K562 (cell line): Measurements from ENCODE around the gene CHAC1. TPM values are rescaled to one million over a fixed set of nuclear protein-coding genes. Genes with fewer than 3 reads are reported as not detected.

Experiments used
- ATAC-seq: fragments of 200-7000 bp; cut with Tn5 transposase; 3 replicates; pipeline ENCODE4 v1.9.1; 2020; ENCODE audit warnings: moderate library complexity
- BruUV-seq: library from RNA; stranded (reverse); fragments of 400-500 nt; replicated peaks from 2 replicates; lab custom pipeline; 2021; lab: Mats Ljungman, UMichigan
- CTCF ChIA-PET: fragments of 300-600 bp; formaldehyde crosslinking; extraction: SDS; loops from one replicate; lab custom pipeline; 2021; ENCODE audit warnings: low intra/inter-chr PET ratio; lab: Yijun Ruan, JAX
- POLR2A ChIA-PET: fragments of 300-600, 350-650 bp; sonication (Branson Sonifier 250); formaldehyde crosslinking; extraction: SDS; loops from one replicate; lab custom pipeline; 2021; ENCODE audit warnings: antibody characterized with exemption, inconsistent platforms; lab: Yijun Ruan, JAX
- DNase-seq, 4 experiments: peaks; one replicate each; pipeline versions ENCODE4 v3.0.0 to v3.0.0-alpha.2; 2011 to 2018; ENCODE audit warnings: low spot score in 3 of 4, mixed read lengths in 3 of 4; ENCODE audit errors: extremely low read depth in 1 of 4
- FAIRE-seq: peaks from 2 replicates; lab custom pipeline; 2011; peaks lifted over from hg19 to GRCh38; lab: Jason Lieb, UNC
- H2AFZ ChIP-seq: 2 replicates; pipeline ENCODE4 v1.6.0; 2011; ENCODE audit warnings: low read depth, low read length, control low read depth, inconsistent platforms
- H3K27ac ChIP-seq: fragments of 200-600 bp; 3 replicates; pipeline ENCODE4 v1.8.0; 2011; ENCODE audit warnings: low read depth, mild to moderate bottlenecking, control low read depth, inconsistent platforms, low read length, moderate library complexity, mixed read lengths; ENCODE audit errors: extremely low read depth
- H3K27me3 ChIP-seq, 2 experiments: fragments of 300-600 bp in 1 of 2; 2 replicates in 1 of 2; 3 replicates in 1 of 2; pipeline versions ENCODE4 v1.6.0 to v1.8.0; 2011; ENCODE audit warnings: inconsistent platforms in 2 of 2, low read length in 2 of 2, mild to moderate bottlenecking in 1 of 2, mixed read lengths in 1 of 2, moderate library complexity in 1 of 2; ENCODE audit not compliant: control insufficient read depth in 2 of 2, insufficient read depth in 2 of 2
- H3K36me3 ChIP-seq: fragments of 300-600 bp; 3 replicates; pipeline ENCODE4 v1.8.0; 2011; ENCODE audit warnings: mild to moderate bottlenecking, low read length, inconsistent platforms; ENCODE audit not compliant: control insufficient read depth, insufficient read depth
- H3K4me1 ChIP-seq, 2 experiments: fragments of 200-600 bp in 1 of 2; replicated peaks in 1 of 2; 2 replicates in 1 of 2; 3 replicates in 1 of 2; pipeline versions ENCODE4 v1.5.1 to v1.8.0; 2011; ENCODE audit warnings: inconsistent platforms in 2 of 2, low read length in 2 of 2, mild to moderate bottlenecking in 1 of 2, mixed read lengths in 1 of 2, moderate library complexity in 1 of 2; ENCODE audit not compliant: control insufficient read depth in 2 of 2, insufficient read depth in 2 of 2
- H3K4me2 ChIP-seq: 2 replicates; pipeline ENCODE4 v1.6.1; 2011; ENCODE audit warnings: low read length, control low read depth, inconsistent platforms, mixed read lengths; ENCODE audit not compliant: insufficient read depth
- H3K4me3 ChIP-seq: fragments of 200-600 bp; sonication (generic), shearing (Covaris generic); 2 replicates; pipeline ENCODE4 v1.5.1; 2016; ENCODE audit warnings: control low read depth, inconsistent platforms
- H3K79me2 ChIP-seq: fragments of 200-600 bp; 3 replicates; pipeline ENCODE4 v1.8.0; 2011; ENCODE audit warnings: low read length, inconsistent platforms; ENCODE audit not compliant: control insufficient read depth, insufficient read depth
- H3K9ac ChIP-seq, 2 experiments: 2 replicates each; pipeline versions ENCODE4 v1.6.0 to v1.6.1; 2011; ENCODE audit warnings: low read depth in 2 of 2, low read length in 2 of 2, control low read depth in 1 of 2, inconsistent platforms in 1 of 2, mild to moderate bottlenecking in 1 of 2, mixed read lengths in 1 of 2; ENCODE audit not compliant: insufficient read depth in 1 of 2
- H3K9me1 ChIP-seq: one replicate; pipeline ENCODE4 v1.6.0; 2011; ENCODE audit warnings: inconsistent platforms, mild to moderate bottlenecking, low read length, moderate library complexity; ENCODE audit not compliant: control insufficient read depth, insufficient read depth
- H3K9me3 ChIP-seq: replicated peaks from 2 replicates; pipeline ENCODE4 v1.5.1; 2011; ENCODE audit warnings: low read depth, low read length, inconsistent platforms; ENCODE audit not compliant: control insufficient read depth, insufficient read depth
- H4K20me1 ChIP-seq: replicated peaks from 2 replicates; pipeline ENCODE4 v1.6.1; 2011; ENCODE audit warnings: low read length, inconsistent platforms, mixed read lengths; ENCODE audit not compliant: control insufficient read depth, insufficient read depth
- ATF6 ChIP-seq: sonication (generic); formaldehyde crosslinking; IDR thresholded peaks from 2 replicates; pipeline ENCODE4 v1.4.0; 2020; ENCODE audit warnings: mild to moderate bottlenecking, missing genetic modification reagents
- GATA2 ChIP-seq: sonication (generic); formaldehyde crosslinking; IDR thresholded peaks from 2 replicates; pipeline ENCODE4 v1.4.0; 2020; ENCODE audit warnings: mild to moderate bottlenecking, missing genetic modification reagents
- ZBTB34 ChIP-seq: fragments of 250-450 bp; sonication (Bioruptor Pico); IDR thresholded peaks from 2 replicates; pipeline ENCODE4 v1.8.0; 2021; ENCODE audit warnings: mild to moderate bottlenecking, moderate library complexity
- WGBS: fragments of 100-300 bp; shearing (Covaris generic); methylation state at CpG from one replicate; pipeline ENCODE4 v1.1.6; 2016; ENCODE audit warnings: low coverage, mixed read lengths; ENCODE audit not compliant: insufficient coverage; ENCODE audit errors: missing lambda C conversion rate; 5-methylcytosine and 5-hydroxymethylcytosine counted together
- in situ Hi-C: fragments of 300-500 bp; cut with MboI; formaldehyde crosslinking; loops from 4 replicates; pipeline ENCODE4 v1.15.0; 2018; ENCODE audit warnings: inconsistent platforms, mixed read lengths
- intact Hi-C: fragments of 100-400 bp; cut with micrococcal nuclease; formaldehyde crosslinking; loops from 2 replicates; pipeline ENCODE4 v1.14.2; 2022
- polyA plus RNA-seq, 8 experiments: library from polyadenylated mRNA; depleted of rRNA in 4 of 8; stranded (reverse) in 5 of 8; unstranded in 3 of 8; fragments of >200 nt; fragmentation: Nextera tagmentation in 2 of 8; fragmentation: Illumina TruSeq in 1 of 8; extraction: Ambion mirVana in 2 of 8; extraction: Trizol in 1 of 8; gene quantifications; 2 replicates each; pipeline versions ENCODE4 v1.2.1 to v1.2.3, GENCODE V29; 2011 to 2014; ENCODE audit warnings: inconsistent platforms in 1 of 8, missing spikeins in 1 of 8
- total RNA-seq, 7 experiments: library from RNA; depleted of rRNA in 6 of 7; stranded (reverse); fragments of >200 nt in 6 of 7; fragmentation: Illumina TruSeq in 2 of 7; extraction: Trizol in 2 of 7; gene quantifications; 2 replicates each; pipeline versions ENCODE4 v1.2.1 to v1.2.3, GENCODE V29; 2011 to 2021; ENCODE audit warnings: low replicate concordance in 1 of 7

Gene CHAC1
- total and polyA plus RNA-seq, 9 of the 15 experiments (the other 6 are each of a cell fraction or from before 2014, with no cell fraction given): 0.47 to 39.0 (median 7.5) TPM

GRCh38 chr15:40926659-40927494 lies 26.4 kb upstream of the CHAC1 start:
- Histone ChIP-seq H3K9me3 (no peaks in the 10 kb centered on the region), H2AFZ (peak overlapping the region; percentile 81; the same call in 1 of the 2 replicates), H3K9ac (peak overlapping the region in 1 of 2 experiments; percentile 86; a peak in 2 of 4 replicates), H3K4me2 (0 out of 2 replicates have a peak overlapping the region, but pooled peaks have one; percentile 8), H3K4me3 (no peak overlapping the region), H3K36me3 (no peaks in the 10 kb centered on the region), H4K20me1 (0 out of 2 replicates have a peak, but pooled peaks cover 4% of the 10 kb centered on the region), H3K4me1 (peaks cover 12 to 64% of the 10 kb centered on the region in 2 experiments), H3K9me1 (no peaks in the 10 kb centered on the region), H3K27me3 (peaks cover 0 to 19% of the 10 kb centered on the region in 2 experiments; a peak in 2 of 5 replicates), H3K27ac (no peak overlapping the region), H3K79me2 (no peaks in the 10 kb centered on the region)
- POLR2A ChIA-PET: interaction anchor here (1.1 kb wide), 1 partner anchor 32 kb away, joined by 3 read pairs; no protein-coding TSS in a partner anchor
- in situ Hi-C loops (no loop called here), intact Hi-C loops (no loop called here)
- no peak for ATAC-seq
- peak; percentile 40 for FAIRE-seq
- BruUV-seq: no TSS peak
- TF ChIP-seq ATF6 (CRISPR knock-in tag): no peak
- no peak for TF ChIP-seq ZBTB34
- 0 out of 2 replicates have a peak, but pooled peaks have one; percentile 12 for TF ChIP-seq GATA2 (CRISPR knock-in tag)
- no peak for DNase-seq
- CTCF ChIA-PET: no interaction called here
- 66% methylated on average over 31 of the region's 33 CpGs for WGBS
